Measurements from ENCODE around the gene UTF1. TPM values are rescaled to one million over a fixed set of nuclear protein-coding genes. Genes with fewer than 3 reads are reported as not detected.

Gene UTF1
- total and polyA plus RNA-seq, 9 of the 15 experiments (the other 6 are each of a cell fraction or from before 2014, with no cell fraction given) = 0.35 to 0.46 TPM; not detected in 7

DNA sequence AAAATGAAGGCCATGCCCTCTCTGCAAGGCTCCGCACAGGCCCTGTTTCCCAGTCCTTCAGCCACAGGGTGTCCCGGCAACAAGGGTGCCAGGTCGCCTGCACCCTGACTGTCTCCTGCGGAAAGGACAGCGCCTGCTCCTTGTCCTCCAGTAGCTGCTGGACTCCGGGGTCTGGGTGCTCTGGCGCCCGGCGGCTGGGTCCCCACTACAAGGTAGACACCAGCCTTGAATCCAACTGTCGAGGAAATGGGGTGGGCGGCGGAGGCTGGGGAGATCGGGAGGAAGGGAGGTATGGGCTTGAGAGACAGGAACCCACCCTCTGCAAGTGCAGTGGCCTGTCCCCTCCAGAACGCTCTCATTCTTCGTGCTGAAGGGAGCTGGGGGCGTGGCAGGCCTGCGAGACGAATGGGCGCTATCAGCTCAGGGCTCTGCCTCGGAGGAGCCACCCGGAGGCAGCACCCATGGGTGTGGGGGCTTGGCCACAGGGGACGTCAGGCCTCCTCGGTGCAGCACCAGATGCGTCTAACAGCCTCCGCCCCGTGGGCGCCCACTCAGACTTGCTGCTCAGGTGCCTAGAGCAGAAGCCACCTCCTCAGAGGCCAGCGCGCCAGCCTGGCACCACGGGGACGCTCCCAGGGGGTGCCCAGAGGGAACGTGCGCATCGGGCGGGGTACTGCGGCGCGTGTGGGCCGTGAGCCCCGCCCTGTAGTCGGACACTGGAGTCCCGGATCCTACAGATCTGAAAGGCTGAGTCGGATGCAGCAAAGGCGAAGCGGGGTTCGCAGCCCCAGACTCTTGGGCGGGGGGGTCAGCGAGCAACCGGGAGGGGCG, 31.1 kb downstream of the UTF1 start (continued):
- TF ChIP-seq, protein P1, sequence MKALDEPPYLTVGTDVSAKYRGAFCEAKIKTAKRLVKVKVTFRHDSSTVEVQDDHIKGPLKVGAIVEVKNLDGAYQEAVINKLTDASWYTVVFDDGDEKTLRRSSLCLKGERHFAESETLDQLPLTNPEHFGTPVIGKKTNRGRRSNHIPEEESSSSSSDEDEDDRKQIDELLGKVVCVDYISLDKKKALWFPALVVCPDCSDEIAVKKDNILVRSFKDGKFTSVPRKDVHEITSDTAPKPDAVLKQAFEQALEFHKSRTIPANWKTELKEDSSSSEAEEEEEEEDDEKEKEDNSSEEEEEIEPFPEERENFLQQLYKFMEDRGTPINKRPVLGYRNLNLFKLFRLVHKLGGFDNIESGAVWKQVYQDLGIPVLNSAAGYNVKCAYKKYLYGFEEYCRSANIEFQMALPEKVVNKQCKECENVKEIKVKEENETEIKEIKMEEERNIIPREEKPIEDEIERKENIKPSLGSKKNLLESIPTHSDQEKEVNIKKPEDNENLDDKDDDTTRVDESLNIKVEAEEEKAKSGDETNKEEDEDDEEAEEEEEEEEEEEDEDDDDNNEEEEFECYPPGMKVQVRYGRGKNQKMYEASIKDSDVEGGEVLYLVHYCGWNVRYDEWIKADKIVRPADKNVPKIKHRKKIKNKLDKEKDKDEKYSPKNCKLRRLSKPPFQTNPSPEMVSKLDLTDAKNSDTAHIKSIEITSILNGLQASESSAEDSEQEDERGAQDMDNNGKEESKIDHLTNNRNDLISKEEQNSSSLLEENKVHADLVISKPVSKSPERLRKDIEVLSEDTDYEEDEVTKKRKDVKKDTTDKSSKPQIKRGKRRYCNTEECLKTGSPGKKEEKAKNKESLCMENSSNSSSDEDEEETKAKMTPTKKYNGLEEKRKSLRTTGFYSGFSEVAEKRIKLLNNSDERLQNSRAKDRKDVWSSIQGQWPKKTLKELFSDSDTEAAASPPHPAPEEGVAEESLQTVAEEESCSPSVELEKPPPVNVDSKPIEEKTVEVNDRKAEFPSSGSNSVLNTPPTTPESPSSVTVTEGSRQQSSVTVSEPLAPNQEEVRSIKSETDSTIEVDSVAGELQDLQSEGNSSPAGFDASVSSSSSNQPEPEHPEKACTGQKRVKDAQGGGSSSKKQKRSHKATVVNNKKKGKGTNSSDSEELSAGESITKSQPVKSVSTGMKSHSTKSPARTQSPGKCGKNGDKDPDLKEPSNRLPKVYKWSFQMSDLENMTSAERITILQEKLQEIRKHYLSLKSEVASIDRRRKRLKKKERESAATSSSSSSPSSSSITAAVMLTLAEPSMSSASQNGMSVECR (CRISPR knock-in tag; IDR thresholded peaks at IDR 0.05) = 0 out of 2 replicates have a peak, but pooled peaks have one; percentile 43
- TF ChIP-seq CREM (IDR thresholded peaks at IDR 0.05; ENCODE audit: low read depth) = no peak
- no peak for TF ChIP-seq POLR2AphosphoS2 (IDR thresholded peaks at IDR 0.05; ENCODE audit: low read length)
- TF ChIP-seq TFAM (CRISPR knock-in tag; conservative IDR thresholded peaks at IDR 0.05) = no peak
- TF ChIP-seq HNRNPL (IDR thresholded peaks at IDR 0.05; ENCODE audit: low read depth, low read length) = peak; percentile 89
- TF ChIP-seq ELF2 (CRISPR knock-in tag; IDR thresholded peaks at IDR 0.05) = no peak
- TF ChIP-seq, protein P2, sequence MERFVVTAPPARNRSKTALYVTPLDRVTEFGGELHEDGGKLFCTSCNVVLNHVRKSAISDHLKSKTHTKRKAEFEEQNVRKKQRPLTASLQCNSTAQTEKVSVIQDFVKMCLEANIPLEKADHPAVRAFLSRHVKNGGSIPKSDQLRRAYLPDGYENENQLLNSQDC (CRISPR knock-in tag; IDR thresholded peaks at IDR 0.05) = no peak
- no peak for TF ChIP-seq ZNF695 (CRISPR knock-in tag; IDR thresholded peaks at IDR 0.05)
- TF ChIP-seq, protein P3, sequence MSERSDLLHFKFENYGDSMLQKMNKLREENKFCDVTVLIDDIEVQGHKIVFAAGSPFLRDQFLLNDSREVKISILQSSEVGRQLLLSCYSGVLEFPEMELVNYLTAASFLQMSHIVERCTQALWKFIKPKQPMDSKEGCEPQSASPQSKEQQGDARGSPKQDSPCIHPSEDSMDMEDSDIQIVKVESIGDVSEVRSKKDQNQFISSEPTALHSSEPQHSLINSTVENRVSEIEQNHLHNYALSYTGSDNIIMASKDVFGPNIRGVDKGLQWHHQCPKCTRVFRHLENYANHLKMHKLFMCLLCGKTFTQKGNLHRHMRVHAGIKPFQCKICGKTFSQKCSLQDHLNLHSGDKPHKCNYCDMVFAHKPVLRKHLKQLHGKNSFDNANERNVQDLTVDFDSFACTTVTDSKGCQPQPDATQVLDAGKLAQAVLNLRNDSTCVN (CRISPR knock-in tag; IDR thresholded peaks at IDR 0.05) = no peak
- TF ChIP-seq ZNF133 (CRISPR knock-in tag; IDR thresholded peaks at IDR 0.05) = no peak
- TF ChIP-seq NELFE (IDR thresholded peaks at IDR 0.05; ENCODE audit: insufficient read depth, insufficient read length) = no peak
- peak; percentile 24 for TF ChIP-seq PCBP1 (IDR thresholded peaks at IDR 0.05; ENCODE audit: low read depth, low read length, poor library complexity, severe bottlenecking)
- no peak for TF ChIP-seq PHB2 (IDR thresholded peaks at IDR 0.05; ENCODE audit: low read depth)
- TF ChIP-seq SIRT6 (IDR thresholded peaks at IDR 0.05; ENCODE audit: low read depth, low read length) = no peak
- TF ChIP-seq ZNF75A (CRISPR knock-in tag; IDR thresholded peaks at IDR 0.05) = no peak
- no peak for TF ChIP-seq ZKSCAN8 (CRISPR knock-in tag; IDR thresholded peaks at IDR 0.05)
- no peak for TF ChIP-seq ZNF431 (CRISPR knock-in tag; IDR thresholded peaks at IDR 0.05)
- TF ChIP-seq EP400 (IDR thresholded peaks at IDR 0.05) = no peak
- no peak for TF ChIP-seq GTF2E2 (tag; IDR thresholded peaks at IDR 0.05)
- TF ChIP-seq MTA3 (IDR thresholded peaks at IDR 0.05; ENCODE audit: borderline replicate concordance) = peak; percentile 66; the same call in 1 of the 2 replicates
- peak; percentile 59 for TF ChIP-seq KDM5B (IDR thresholded peaks at IDR 0.05; ENCODE audit: insufficient replicate concordance, low read depth, low read length)
- peak; percentile 35 to 53; a peak in 2 of 4 replicates for TF ChIP-seq NRF1 (conservative IDR thresholded peaks at IDR 0.05 in 1 of 2, IDR thresholded peaks at IDR 0.05 in 1 of 2)
- no peak for TF ChIP-seq ZNF232 (CRISPR knock-in tag; IDR thresholded peaks at IDR 0.05)
- no peak for TF ChIP-seq HDGF (IDR thresholded peaks at IDR 0.05)
- TF ChIP-seq SIN3B (IDR thresholded peaks at IDR 0.05; ENCODE audit: low read depth) = no peak

Data from K562 (cell line).